Gastroesophageal sphincter (tissue), 3 donors: ENCODE measurements around the gene KNTC1.

Experiments used
- POLR2A ChIP-seq, 2 donors: fragments of 450-650 bp; IDR thresholded peaks; one replicate each; pipeline ENCODE4 v1.6.1; 2017; ENCODE audit warnings: antibody characterized with exemption in 2 of 2, mild to moderate bottlenecking in 2 of 2, moderate library complexity in 1 of 2
- TF ChIP-seq, protein P1 (sequence below), 4 experiments: fragments of 200-600 bp in 2 of 4; fragments of 450-650 bp in 2 of 4; sonication (generic) in 1 of 4; IDR thresholded peaks; one replicate each; pipeline ENCODE4 v1.5.1; 2017 to 2019; ENCODE audit warnings: antibody characterized with exemption in 4 of 4, mild to moderate bottlenecking in 2 of 4, moderate library complexity in 2 of 4

DNA sequence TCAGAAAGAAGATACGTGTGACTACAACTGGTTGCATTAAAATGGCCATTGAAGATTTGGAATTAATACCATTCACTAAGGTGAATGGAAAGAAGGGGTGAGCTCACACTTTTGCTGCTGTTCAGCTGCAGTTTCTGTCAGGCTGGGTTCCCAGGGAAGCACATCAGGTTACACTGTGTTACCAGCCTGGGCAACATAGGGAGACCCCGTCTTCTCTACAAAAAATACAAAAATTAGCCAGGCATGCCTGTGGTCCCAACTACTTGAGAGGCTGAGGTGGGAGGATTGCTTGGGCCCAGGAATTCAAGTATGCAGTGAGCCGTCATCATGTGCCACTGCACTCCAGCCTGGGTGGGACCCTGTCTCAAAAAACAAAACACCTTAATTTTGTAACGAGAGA lies 13.4 kb upstream of the KNTC1 start:
- TF ChIP-seq POLR2A (IDR thresholded peaks at IDR 0.05): no peak
- TF ChIP-seq, protein P1, sequence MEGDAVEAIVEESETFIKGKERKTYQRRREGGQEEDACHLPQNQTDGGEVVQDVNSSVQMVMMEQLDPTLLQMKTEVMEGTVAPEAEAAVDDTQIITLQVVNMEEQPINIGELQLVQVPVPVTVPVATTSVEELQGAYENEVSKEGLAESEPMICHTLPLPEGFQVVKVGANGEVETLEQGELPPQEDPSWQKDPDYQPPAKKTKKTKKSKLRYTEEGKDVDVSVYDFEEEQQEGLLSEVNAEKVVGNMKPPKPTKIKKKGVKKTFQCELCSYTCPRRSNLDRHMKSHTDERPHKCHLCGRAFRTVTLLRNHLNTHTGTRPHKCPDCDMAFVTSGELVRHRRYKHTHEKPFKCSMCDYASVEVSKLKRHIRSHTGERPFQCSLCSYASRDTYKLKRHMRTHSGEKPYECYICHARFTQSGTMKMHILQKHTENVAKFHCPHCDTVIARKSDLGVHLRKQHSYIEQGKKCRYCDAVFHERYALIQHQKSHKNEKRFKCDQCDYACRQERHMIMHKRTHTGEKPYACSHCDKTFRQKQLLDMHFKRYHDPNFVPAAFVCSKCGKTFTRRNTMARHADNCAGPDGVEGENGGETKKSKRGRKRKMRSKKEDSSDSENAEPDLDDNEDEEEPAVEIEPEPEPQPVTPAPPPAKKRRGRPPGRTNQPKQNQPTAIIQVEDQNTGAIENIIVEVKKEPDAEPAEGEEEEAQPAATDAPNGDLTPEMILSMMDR (IDR thresholded peaks at IDR 0.05): no peak
